ENCODE data around the gene COL6A1.

COL6A1 gene

GRCh38 chr21:45997205-45997494 lies 15.6 kb downstream of the COL6A1 start:
- Histone ChIP-seq H3K27ac (ENCODE audit: low read length) (peak overlapping the region; percentile 71), H3K36me3 (ENCODE audit: control insufficient read depth in 2 of 2, insufficient read depth in 2 of 2, low read length in 2 of 2) (peaks cover 48 to 53% of the 10 kb centered on the region in 2 donors), H3K9me3 (ENCODE audit: control insufficient read depth in 2 of 2, low read length in 2 of 2) (no peaks in the 10 kb centered on the region), H3K27me3 (ENCODE audit: control insufficient read depth in 1 of 2, insufficient read depth in 2 of 2, low read length in 2 of 2) (no peaks in the 10 kb centered on the region), H3K4me1 (ENCODE audit: control insufficient read depth, insufficient read depth, low read length) (peaks cover 39% of the 10 kb centered on the region), H3K4me3 (ENCODE audit: low read length in 2 of 2) (no peak overlapping the region), H3K9ac (ENCODE audit: low read length in 2 of 2) (no peak overlapping the region)

GRCh38 chr21:45997495-45998275 lies 16.1 kb downstream of the COL6A1 start:
- H3K27ac ChIP-seq (ENCODE audit: low read length), result peak overlapping the region; percentile 64
- H3K27me3 ChIP-seq (ENCODE audit: control insufficient read depth in 1 of 2, insufficient read depth in 2 of 2, low read length in 2 of 2), result no peaks in the 10 kb centered on the region
- H3K36me3 ChIP-seq (ENCODE audit: control insufficient read depth in 2 of 2, insufficient read depth in 2 of 2, low read length in 2 of 2), result peaks cover 48 to 54% of the 10 kb centered on the region in 2 donors
- peaks cover 35% of the 10 kb centered on the region for H3K4me1 ChIP-seq (ENCODE audit: control insufficient read depth, insufficient read depth, low read length)
- H3K9ac ChIP-seq (ENCODE audit: low read length in 2 of 2), result no peak overlapping the region
- H3K4me3 ChIP-seq (ENCODE audit: low read length in 2 of 2), result no peak overlapping the region
- H3K9me3 ChIP-seq (ENCODE audit: control insufficient read depth in 2 of 2, low read length in 2 of 2), result no peaks in the 10 kb centered on the region

- H3K9ac ChIP-seq (ENCODE audit: low read length in 2 of 2), result no peak overlapping the region
- no peaks in the 10 kb centered on the region for H3K27me3 ChIP-seq (ENCODE audit: control insufficient read depth in 1 of 2, insufficient read depth in 2 of 2, low read length in 2 of 2)
- H3K27ac ChIP-seq (ENCODE audit: low read length), result peak overlapping the region; percentile 64
- H3K36me3 ChIP-seq (ENCODE audit: control insufficient read depth in 2 of 2, insufficient read depth in 2 of 2, low read length in 2 of 2), result peaks cover 53 to 60% of the 10 kb centered on the region in 2 donors
- H3K4me3 ChIP-seq (ENCODE audit: low read length in 2 of 2), result no peak overlapping the region
- peaks cover 29% of the 10 kb centered on the region for H3K4me1 ChIP-seq (ENCODE audit: control insufficient read depth, insufficient read depth, low read length)
- H3K9me3 ChIP-seq (ENCODE audit: control insufficient read depth in 2 of 2, low read length in 2 of 2), result no peaks in the 10 kb centered on the region
These were observed 16.7 kb downstream of the COL6A1 start for GRCh38 chr21:45998276-45998701.

GRCh38 chr21:45998871-45999580 lies 17.5 kb downstream of the COL6A1 start:
- H3K27ac ChIP-seq (ENCODE audit: low read length), result no peak overlapping the region
- H3K9ac ChIP-seq (ENCODE audit: low read length in 2 of 2), result no peak overlapping the region
- H3K36me3 ChIP-seq (ENCODE audit: control insufficient read depth in 2 of 2, insufficient read depth in 2 of 2, low read length in 2 of 2), result peaks cover 57 to 62% of the 10 kb centered on the region in 2 donors
- peaks cover 21% of the 10 kb centered on the region for H3K4me1 ChIP-seq (ENCODE audit: control insufficient read depth, insufficient read depth, low read length)
- H3K27me3 ChIP-seq (ENCODE audit: control insufficient read depth in 1 of 2, insufficient read depth in 2 of 2, low read length in 2 of 2), result no peaks in the 10 kb centered on the region
- no peaks in the 10 kb centered on the region for H3K9me3 ChIP-seq (ENCODE audit: control insufficient read depth in 2 of 2, low read length in 2 of 2)
- H3K4me3 ChIP-seq (ENCODE audit: low read length in 2 of 2), result no peak overlapping the region

- no peak overlapping the region for H3K4me3 ChIP-seq (ENCODE audit: low read length in 2 of 2)
- H3K9ac ChIP-seq (ENCODE audit: low read length in 2 of 2), result no peak overlapping the region
- no peaks in the 10 kb centered on the region for H3K9me3 ChIP-seq (ENCODE audit: control insufficient read depth in 2 of 2, low read length in 2 of 2)
- H3K4me1 ChIP-seq (ENCODE audit: control insufficient read depth, insufficient read depth, low read length), result peaks cover 15% of the 10 kb centered on the region
- H3K27me3 ChIP-seq (ENCODE audit: control insufficient read depth in 1 of 2, insufficient read depth in 2 of 2, low read length in 2 of 2), result no peaks in the 10 kb centered on the region
- H3K27ac ChIP-seq (ENCODE audit: low read length), result peak overlapping the region; percentile 37
- H3K36me3 ChIP-seq (ENCODE audit: control insufficient read depth in 2 of 2, insufficient read depth in 2 of 2, low read length in 2 of 2), result peaks cover 59 to 62% of the 10 kb centered on the region in 2 donors
These were observed 18.1 kb downstream of the COL6A1 start for GRCh38 chr21:45999581-46000181.

- H3K9ac ChIP-seq (ENCODE audit: low read length in 2 of 2), result no peak overlapping the region
- no peak overlapping the region for H3K4me3 ChIP-seq (ENCODE audit: low read length in 2 of 2)
- H3K4me1 ChIP-seq (ENCODE audit: control insufficient read depth, insufficient read depth, low read length), result peaks cover 9% of the 10 kb centered on the region
- H3K36me3 ChIP-seq (ENCODE audit: control insufficient read depth in 2 of 2, insufficient read depth in 2 of 2, low read length in 2 of 2), result peaks cover 55 to 59% of the 10 kb centered on the region in 2 donors
- no peaks in the 10 kb centered on the region for H3K27me3 ChIP-seq (ENCODE audit: control insufficient read depth in 1 of 2, insufficient read depth in 2 of 2, low read length in 2 of 2)
- no peaks in the 10 kb centered on the region for H3K9me3 ChIP-seq (ENCODE audit: control insufficient read depth in 2 of 2, low read length in 2 of 2)
- peak overlapping the region; percentile 37 for H3K27ac ChIP-seq (ENCODE audit: low read length)
These were observed 18.7 kb downstream of the COL6A1 start for GRCh38 chr21:46000182-46000730.

- no peaks in the 10 kb centered on the region for H3K27me3 ChIP-seq (ENCODE audit: control insufficient read depth in 1 of 2, insufficient read depth in 2 of 2, low read length in 2 of 2)
- no peak overlapping the region for H3K27ac ChIP-seq (ENCODE audit: low read length)
- no peaks in the 10 kb centered on the region for H3K9me3 ChIP-seq (ENCODE audit: control insufficient read depth in 2 of 2, low read length in 2 of 2)
These were observed 19.4 kb downstream of the COL6A1 start for GRCh38 chr21:46000731-46001641.

GRCh38 chr21:46001821-46002681 lies 20.5 kb downstream of the COL6A1 start:
- H3K9ac ChIP-seq (ENCODE audit: low read length in 2 of 2), result no peak overlapping the region
- no peak overlapping the region for H3K27ac ChIP-seq (ENCODE audit: low read length)
- H3K27me3 ChIP-seq (ENCODE audit: control insufficient read depth in 1 of 2, insufficient read depth in 2 of 2, low read length in 2 of 2), result no peaks in the 10 kb centered on the region
- H3K4me1 ChIP-seq (ENCODE audit: control insufficient read depth, insufficient read depth, low read length), result no peaks in the 10 kb centered on the region
- no peaks in the 10 kb centered on the region for H3K9me3 ChIP-seq (ENCODE audit: control insufficient read depth in 2 of 2, low read length in 2 of 2)
- peaks cover 46 to 50% of the 10 kb centered on the region in 2 donors for H3K36me3 ChIP-seq (ENCODE audit: control insufficient read depth in 2 of 2, insufficient read depth in 2 of 2, low read length in 2 of 2)
- H3K4me3 ChIP-seq (ENCODE audit: low read length in 2 of 2), result no peak overlapping the region

More at GRCh38 chr21:46000731-46001641, 19.4 kb downstream of the COL6A1 start:
- Histone ChIP-seq H3K4me1 (ENCODE audit: control insufficient read depth, insufficient read depth, low read length) (peaks cover 3% of the 10 kb centered on the region), H3K4me3 (ENCODE audit: low read length in 2 of 2) (no peak overlapping the region), H3K9ac (ENCODE audit: low read length in 2 of 2) (no peak overlapping the region), H3K36me3 (ENCODE audit: control insufficient read depth in 2 of 2, insufficient read depth in 2 of 2, low read length in 2 of 2) (peaks cover 52 to 59% of the 10 kb centered on the region in 2 donors)

- H3K9me3 ChIP-seq (ENCODE audit: control insufficient read depth in 2 of 2, low read length in 2 of 2), result no peaks in the 10 kb centered on the region
- H3K4me1 ChIP-seq (ENCODE audit: control insufficient read depth, insufficient read depth, low read length), result no peaks in the 10 kb centered on the region
- peaks cover 38 to 44% of the 10 kb centered on the region in 2 donors for H3K36me3 ChIP-seq (ENCODE audit: control insufficient read depth in 2 of 2, insufficient read depth in 2 of 2, low read length in 2 of 2)
- no peaks in the 10 kb centered on the region for H3K27me3 ChIP-seq (ENCODE audit: control insufficient read depth in 1 of 2, insufficient read depth in 2 of 2, low read length in 2 of 2)
- no peak overlapping the region for H3K9ac ChIP-seq (ENCODE audit: low read length in 2 of 2)
- H3K27ac ChIP-seq (ENCODE audit: low read length), result no peak overlapping the region
- H3K4me3 ChIP-seq (ENCODE audit: low read length in 2 of 2), result no peak overlapping the region
These were observed 21.4 kb downstream of the COL6A1 start for GRCh38 chr21:46002841-46003574.

All from stomach smooth muscle (tissue), 2 donors.